Lower leg skin (tissue), 4 donors: ENCODE results near the gene C10orf67. TPM values are rescaled to one million over a fixed set of nuclear protein-coding genes. Genes with fewer than 3 reads are reported as not detected.
"Not testable (repeated sequence)": the region's sequence is repeated elsewhere in the genome, so short reads cannot be mapped to it uniquely, and the experiment has no call there.

Experiments used
- DNase-seq, 2 donors: peaks; one replicate each; pipeline ENCODE4 v3.0.0-alpha.2; 2019; ENCODE audit warnings: low spot score in 2 of 2
- H3K4me3 ChIP-seq: fragments of 200-600 bp; sonication (generic); 2 replicates; pipeline ENCODE4 v1.5.1; 2017; ENCODE audit warnings: mild to moderate bottlenecking, low read depth; ENCODE audit not compliant: poor library complexity, severe bottlenecking
- CTCF ChIP-seq, 3 donors: fragments of 450-650 bp; IDR thresholded peaks; one replicate each; pipeline ENCODE4 v1.5.1; 2016; ENCODE audit warnings: antibody characterized with exemption in 3 of 3, mild to moderate bottlenecking in 3 of 3, moderate library complexity in 2 of 3
- POLR2A ChIP-seq, 2 donors: fragments of 450-650 bp; IDR thresholded peaks; one replicate each; pipeline ENCODE4 v1.6.1; 2016 to 2017; ENCODE audit warnings: antibody characterized with exemption in 2 of 2, mild to moderate bottlenecking in 1 of 2, moderate library complexity in 1 of 2
- WGBS, 2 donors: methylation state at CpG; one replicate each; pipeline ENCODE4 v1.1.5; 2018; 5-methylcytosine and 5-hydroxymethylcytosine counted together
- intact Hi-C: fragments of 100-400 bp; cut with DNase I; formaldehyde crosslinking; loops from one replicate; pipeline ENCODE4 v1.15.0; 2023; ENCODE audit warnings: low total_unique reads
- total RNA-seq, 4 donors: library from RNA; depleted of rRNA; stranded (reverse); fragments of >200 nt; gene quantifications; one replicate each; pipeline ENCODE4 v1.1.0, GENCODE V29; 2016

The C10orf67 gene
- total RNA-seq, 4 donors from 2014 or later: 0.30 to 1.3 (median 0.65) TPM

GRCh38 chr10:23358357-23358756, 13.8 kb upstream of the C10orf67 start:
- DNase-seq: no peak
- intact Hi-C loops: no loop called here
- TF ChIP-seq POLR2A (IDR thresholded peaks at IDR 0.05): no peak
- TF ChIP-seq CTCF (IDR thresholded peaks at IDR 0.05): no peak
- H3K4me3 ChIP-seq: no peak overlapping the region
- WGBS, 2 donors: 87 to 91% methylated on average over 2 of the region's 2 CpGs

- TF ChIP-seq POLR2A (IDR thresholded peaks at IDR 0.05) (no peak), CTCF (IDR thresholded peaks at IDR 0.05) (no peak)
- no peak for DNase-seq
- intact Hi-C loops: no loop called here
- WGBS, 2 donors: 40 to 48% methylated on average over 5 of the region's 5 CpGs
- H3K4me3 ChIP-seq: no peak overlapping the region
These were observed 10.2 kb upstream of the C10orf67 start for GRCh38 chr10:23354630-23355279.

- 86 to 89% methylated on average over 3 of the region's 3 CpGs for WGBS, 2 donors
These were observed 7.4 kb upstream of the C10orf67 start for GRCh38 chr10:23351926-23352519.

GRCh38 chr10:23350706-23351105, 6.1 kb upstream of the C10orf67 start:
- WGBS, 2 donors: 84 to 100% methylated on average over 1 of the region's 1 CpG
- intact Hi-C loops, H3K4me3 ChIP-seq, DNase-seq: not testable (repeated sequence)

More at GRCh38 chr10:23351926-23352519, 7.4 kb upstream of the C10orf67 start:
- intact Hi-C loops: no loop called here
- TF ChIP-seq CTCF (IDR thresholded peaks at IDR 0.05): no peak
- no peak for DNase-seq
- no peak overlapping the region for H3K4me3 ChIP-seq

- intact Hi-C loops: no loop called here
- WGBS, 2 donors: 49 to 50% methylated on average over 5 of the region's 5 CpGs
- TF ChIP-seq CTCF (IDR thresholded peaks at IDR 0.05) (no peak), POLR2A (IDR thresholded peaks at IDR 0.05) (no peak)
- peak in 1 of 2 donors; percentile 11 for DNase-seq
- H3K4me3 ChIP-seq: no peak overlapping the region
These were observed 1.3 kb upstream of the C10orf67 start for GRCh38 chr10:23345861-23346260.

- no peak for DNase-seq
- H3K4me3 ChIP-seq: no peak overlapping the region
- TF ChIP-seq CTCF (IDR thresholded peaks at IDR 0.05): no peak
- TF ChIP-seq POLR2A (IDR thresholded peaks at IDR 0.05): no peak
- intact Hi-C loops: no loop called here
- 32 to 49% methylated on average over 20 of the region's 48 CpGs for WGBS, 2 donors
These were observed 881 bp downstream of the C10orf67 start for GRCh38 chr10:23343591-23344240.
